GM18870 (cell line): ENCODE data around the gene DEF6.
A peak's percentile ranks its signal among the peaks of the same experiment; 100 is the strongest.

Source experiments
- ATAC-seq: cut with Tn5 transposase; IDR thresholded peaks from one replicate; pipeline ENCODE4 v1.9.1; 2021; ENCODE audit warnings: moderate library complexity; ENCODE audit not compliant: unreplicated experiment

The DEF6 gene

GRCh38 chr6:35342258-35343091 is 44.9 kb downstream of the DEF6 start, which contains the start of gene PPARD:
Gene PPARD, plus strand, starts transcription at chr6:35342558. Its CDS starts 68,530 bp downstream, at chr6:35411088.
- peak; percentile 79 for ATAC-seq

DNA sequence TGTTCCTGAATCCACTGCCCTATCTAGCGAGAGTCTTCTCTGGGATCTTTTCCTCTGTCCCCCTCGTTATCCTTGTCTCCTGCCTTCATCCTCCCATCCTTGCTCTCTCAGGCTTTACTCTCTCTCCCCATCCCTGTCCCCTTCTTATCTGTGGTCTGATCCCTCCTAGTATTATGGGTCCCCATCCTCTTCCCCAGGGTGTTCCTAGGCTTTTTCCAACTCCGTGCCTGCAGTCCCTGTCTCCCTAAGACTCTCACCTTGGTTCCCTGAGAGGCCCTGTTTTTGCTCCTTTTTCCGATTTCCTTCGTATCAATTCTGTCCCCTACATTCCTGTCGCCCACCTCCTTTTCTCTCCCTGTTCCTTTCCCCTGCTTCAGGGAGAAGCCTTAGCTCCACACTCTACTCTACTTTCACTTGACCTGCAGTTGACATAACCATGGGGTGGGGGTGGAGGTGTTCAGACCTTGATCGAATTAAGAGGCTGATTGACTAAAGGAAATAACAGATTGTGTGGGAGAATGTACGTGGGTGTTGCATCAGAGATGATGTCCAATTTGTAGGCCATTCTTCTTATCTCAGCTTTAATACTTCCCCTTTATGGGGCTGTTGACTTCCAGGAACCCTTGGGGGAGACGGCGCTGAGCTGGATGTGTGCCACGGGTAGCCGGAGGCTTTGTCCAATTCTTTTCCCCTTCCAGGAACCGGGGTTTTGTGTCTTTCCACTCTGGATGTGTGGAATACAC is 45.6 kb downstream of the DEF6 start:
- ATAC-seq, result no peak

DNA sequence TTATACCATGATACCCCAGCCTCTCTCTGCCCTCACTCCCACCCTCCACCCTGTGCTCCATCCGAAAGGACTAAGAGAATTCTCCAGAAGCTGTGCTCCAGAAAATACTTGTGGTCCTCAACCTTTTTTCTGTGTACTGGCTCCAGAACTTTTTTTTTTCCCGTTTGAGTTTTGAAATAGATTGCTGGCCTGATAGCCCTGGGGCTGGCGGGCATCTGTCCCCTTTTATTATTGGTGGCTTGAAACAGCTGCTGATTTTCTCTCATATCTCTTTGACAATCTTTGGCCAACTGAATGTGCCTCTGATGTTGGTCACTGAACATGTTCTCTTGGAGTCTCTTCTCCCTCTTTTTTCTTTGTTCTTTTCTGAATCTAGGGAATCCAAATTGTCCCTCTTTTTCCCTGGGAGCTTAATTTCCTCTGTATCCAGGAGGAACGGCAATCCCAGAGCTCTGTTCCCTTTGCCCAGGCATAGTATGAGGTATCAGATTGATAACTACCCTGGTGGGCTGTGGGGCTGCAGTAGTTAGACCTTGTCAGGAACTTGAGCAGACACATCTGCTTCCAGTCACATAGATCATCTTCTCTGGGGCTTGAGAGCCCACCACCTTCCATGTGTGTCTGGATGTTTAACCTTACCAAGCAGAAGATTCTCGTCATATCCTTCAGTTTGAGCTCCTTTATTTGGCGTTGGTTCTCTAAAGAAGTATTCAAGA is 46.4 kb downstream of the DEF6 start:
- ATAC-seq, result no peak

- ATAC-seq, result no peak
Measured at GRCh38 chr6:35351422-35351821, 53.8 kb downstream of the DEF6 start.

- ATAC-seq, result no peak
Measured at GRCh38 chr6:35352735-35353134, 55.1 kb downstream of the DEF6 start.

DNA sequence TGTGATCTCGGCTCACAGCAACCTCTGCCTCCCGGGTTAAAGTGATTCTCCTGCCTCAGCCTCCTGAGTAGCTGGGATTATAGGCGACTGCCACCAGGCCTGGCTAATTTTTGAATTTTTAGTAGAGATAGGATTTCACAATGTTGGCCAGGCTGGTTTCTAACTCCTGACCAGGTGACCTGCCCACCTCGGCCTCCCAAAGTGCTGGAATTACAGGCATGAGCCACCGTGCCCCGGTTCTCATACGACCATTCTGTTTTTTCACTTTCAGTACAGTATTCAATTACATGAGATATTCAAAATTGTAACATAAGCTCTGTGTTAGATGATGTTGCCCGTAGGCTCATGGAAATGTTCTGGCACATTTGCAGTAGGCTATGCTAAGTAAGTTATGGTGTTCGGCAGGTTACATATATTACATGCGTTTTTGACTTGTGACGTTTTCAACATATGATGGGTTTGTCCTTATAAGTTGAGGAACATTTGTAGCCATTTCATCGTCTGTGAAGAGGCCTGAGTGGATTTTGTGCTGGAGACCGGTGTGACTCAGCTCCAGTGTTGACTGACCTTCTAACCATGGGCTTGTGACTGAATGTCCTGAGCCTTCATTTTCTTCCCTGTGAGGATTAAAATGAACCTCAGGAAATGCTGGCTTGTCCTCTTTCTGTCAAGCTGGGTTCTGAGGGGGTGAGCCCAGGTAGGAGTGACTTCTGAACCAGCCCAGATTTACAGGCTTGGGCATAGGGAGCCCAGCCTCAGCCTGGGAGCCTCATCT is 56.9 kb downstream of the DEF6 start:
- no peak for ATAC-seq

DNA sequence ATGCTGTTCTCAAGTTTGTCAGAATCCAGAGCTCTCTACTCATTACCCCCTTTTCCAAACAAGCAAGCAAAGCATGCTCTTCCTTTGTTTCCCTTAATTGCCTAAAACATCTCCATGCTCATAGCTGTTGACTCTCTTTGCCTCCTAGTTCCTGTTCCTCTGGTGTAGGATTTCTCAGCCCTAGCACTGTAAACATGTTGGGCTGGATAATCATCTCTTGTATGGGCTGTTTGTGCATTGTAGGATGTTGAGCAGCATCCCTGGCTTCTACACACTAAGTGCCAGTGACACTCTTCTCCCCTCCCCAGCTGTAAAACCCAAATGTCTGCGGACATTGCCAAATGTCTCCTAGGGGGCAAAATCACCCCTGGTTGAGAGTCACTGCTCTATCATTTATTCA is 58.8 kb downstream of the DEF6 start:
- ATAC-seq, result no peak

DNA sequence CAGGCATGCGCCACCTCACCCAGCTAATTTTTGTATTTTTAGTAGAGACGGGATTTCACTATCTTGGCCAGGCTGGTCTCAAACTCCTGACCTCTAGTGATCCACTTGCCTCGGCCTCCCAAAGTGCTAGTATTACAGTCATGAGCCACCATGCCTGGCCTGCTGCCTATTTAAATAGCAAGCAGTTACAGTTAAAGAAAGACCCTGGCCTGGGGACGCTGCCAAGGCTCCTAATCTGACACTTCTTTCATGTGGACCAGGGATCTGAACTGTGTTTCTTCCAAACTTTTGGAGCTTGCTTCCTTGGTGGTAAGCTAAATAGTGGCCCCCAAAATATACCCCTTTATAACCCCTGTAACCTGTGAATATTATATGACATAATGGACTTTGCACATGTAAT is 60.1 kb downstream of the DEF6 start:
- no peak for ATAC-seq

- no peak for ATAC-seq
Measured at GRCh38 chr6:35358086-35358485, 60.5 kb downstream of the DEF6 start.

- no peak for ATAC-seq
Measured at GRCh38 chr6:35359346-35359743, 61.7 kb downstream of the DEF6 start.

DNA sequence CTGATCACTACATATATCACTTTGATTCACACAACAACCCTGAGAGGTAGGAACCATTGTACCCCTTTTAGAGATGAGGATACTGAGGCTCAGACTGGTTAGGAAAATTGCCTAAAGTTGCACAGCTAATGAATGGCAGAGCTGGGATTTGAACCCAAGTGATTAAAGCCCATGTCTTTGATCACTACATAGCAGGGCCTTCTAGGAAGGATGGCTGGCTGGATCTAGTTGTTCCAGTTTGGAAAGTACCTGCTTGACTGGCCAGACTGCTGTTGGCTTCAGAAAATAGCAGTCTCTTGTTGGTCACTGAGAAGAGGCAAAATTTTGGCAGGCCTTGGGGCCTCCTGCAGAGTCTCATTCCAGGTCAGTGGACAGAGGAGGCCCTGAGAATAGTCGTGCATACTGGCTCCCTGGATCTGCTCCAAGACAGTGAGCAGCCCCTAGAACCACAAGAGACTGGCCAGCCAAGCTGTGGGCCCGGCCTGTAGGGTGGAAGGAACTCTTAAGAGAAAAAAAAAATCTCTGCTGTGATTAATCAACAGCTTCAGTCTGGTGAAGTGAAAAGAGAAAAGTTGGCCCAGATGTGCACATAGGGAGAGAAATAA is 62.2 kb downstream of the DEF6 start:
- ATAC-seq, result no peak

GRCh38 chr6:35360349-35361138 is 62.9 kb downstream of the DEF6 start:
- no peak for ATAC-seq

- ATAC-seq, result no peak
Measured at GRCh38 chr6:35362200-35362599, 64.6 kb downstream of the DEF6 start.

- ATAC-seq, result no peak
Measured at GRCh38 chr6:35363293-35363750, 65.7 kb downstream of the DEF6 start.

GRCh38 chr6:35365594-35366203 is 68.1 kb downstream of the DEF6 start:
- no peak for ATAC-seq

DNA sequence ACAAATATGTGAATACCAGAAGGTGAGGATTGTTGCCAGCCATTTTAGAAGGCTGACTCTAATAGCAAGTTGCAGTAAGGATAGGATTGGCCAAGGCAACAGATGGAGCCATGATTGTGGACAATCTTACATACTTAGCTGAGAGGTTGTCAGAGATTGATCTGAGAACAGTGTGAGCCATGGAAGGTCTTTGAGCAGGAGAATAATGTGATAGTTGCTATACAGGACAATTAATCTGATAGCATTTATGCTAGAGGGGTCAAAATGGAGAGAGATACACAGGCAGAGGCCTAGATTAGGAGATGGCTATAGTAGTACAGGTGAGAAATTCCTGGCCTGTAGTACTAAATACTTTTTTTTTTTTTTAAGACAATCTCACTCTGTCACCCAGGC is 68.6 kb downstream of the DEF6 start:
- ATAC-seq, result no peak

DNA sequence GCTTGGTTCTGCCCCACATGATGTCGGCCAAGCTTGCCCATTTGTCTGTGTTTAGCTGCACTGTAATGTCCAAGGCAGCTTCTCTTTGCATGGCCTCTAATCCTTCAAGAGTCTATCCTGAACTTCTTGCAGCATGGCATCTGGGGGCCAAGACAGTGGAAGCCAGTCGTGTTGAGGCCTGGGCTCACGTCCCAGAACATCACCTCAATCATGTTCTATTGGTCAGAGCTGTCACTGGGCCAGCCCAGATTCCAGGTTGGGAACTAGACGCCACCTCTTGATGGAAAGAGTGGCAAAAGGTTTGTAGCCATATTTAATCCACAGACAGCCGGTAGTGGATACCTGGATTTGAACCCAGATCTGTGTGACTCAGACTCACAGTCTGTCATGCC is 70.0 kb downstream of the DEF6 start:
- no peak for ATAC-seq

DNA sequence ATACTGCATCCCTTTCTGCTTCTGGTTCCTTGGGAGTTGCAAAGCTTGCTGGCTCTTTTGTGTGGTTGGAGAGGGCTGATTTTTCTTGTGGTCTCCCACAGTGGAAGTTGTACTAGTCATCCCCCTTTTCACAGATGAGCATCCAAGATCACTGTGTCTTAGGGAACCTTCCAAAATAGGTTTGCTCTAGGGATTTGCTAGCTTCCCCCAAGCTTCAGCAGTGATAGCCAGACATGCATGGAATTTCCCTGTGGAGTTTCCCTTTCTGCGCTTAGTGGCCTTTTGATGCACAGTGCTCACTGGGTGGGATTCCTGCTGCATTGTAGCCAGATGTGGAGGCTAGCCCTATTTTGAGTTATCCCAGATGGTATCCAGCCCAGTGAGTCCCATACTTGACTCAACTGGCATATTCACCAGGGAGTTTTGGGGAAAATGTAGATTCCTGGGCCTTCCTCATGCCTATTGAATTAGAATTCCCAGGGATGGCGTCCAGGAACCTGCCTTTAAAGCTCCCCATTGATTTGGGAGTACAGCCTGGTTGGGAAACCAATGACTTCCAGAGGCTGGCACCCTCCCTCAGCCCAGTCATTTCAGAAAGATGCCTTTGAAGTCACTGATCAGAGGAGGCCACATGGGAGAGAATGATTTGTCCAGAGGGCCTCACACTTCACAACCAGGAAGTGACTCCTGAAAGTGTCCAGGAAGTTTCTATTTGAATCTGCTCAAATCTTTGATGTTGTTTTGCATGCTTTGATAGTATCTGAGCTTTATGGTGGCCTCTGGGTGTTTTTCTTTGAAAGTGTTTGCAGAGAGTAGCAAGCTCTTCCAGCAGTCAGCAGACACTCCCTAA is 70.6 kb downstream of the DEF6 start:
- no peak for ATAC-seq
